Osteoblast (primary cell): ENCODE measurements around the gene DNAJB11. TPM values are rescaled to one million over a fixed set of nuclear protein-coding genes. Genes with fewer than 3 reads are reported as not detected.

Experiments used
- DNase-seq: peaks from one replicate; pipeline ENCODE4 v3.0.0; 2011; ENCODE audit warnings: low spot score, mixed read lengths; ENCODE audit not compliant: insufficient read length; ENCODE audit errors: missing footprints
- H2AFZ ChIP-seq: 2 replicates; pipeline ENCODE4 v1.6.0; 2011; ENCODE audit warnings: mild to moderate bottlenecking, low read length
- H3K27ac ChIP-seq: 2 replicates; pipeline ENCODE4 v1.5.1; 2011; ENCODE audit warnings: mild to moderate bottlenecking, low read depth, low read length, moderate library complexity
- H3K27me3 ChIP-seq: 2 replicates; pipeline ENCODE4 v1.6.0; 2012; ENCODE audit warnings: mild to moderate bottlenecking, control low read depth, inconsistent platforms, low read length, moderate library complexity; ENCODE audit not compliant: insufficient read depth
- H3K36me3 ChIP-seq: 2 replicates; pipeline ENCODE4 v1.5.1; 2011; ENCODE audit warnings: mild to moderate bottlenecking, low read length, control low read depth, moderate library complexity; ENCODE audit not compliant: insufficient read depth
- H3K4me1 ChIP-seq: 2 replicates; pipeline ENCODE4 v1.5.1; 2011; ENCODE audit warnings: mild to moderate bottlenecking, low read length, control low read depth, moderate library complexity; ENCODE audit not compliant: insufficient read depth
- H3K4me2 ChIP-seq: 2 replicates; pipeline ENCODE4 v1.6.0; 2011; ENCODE audit warnings: mild to moderate bottlenecking, low read length; ENCODE audit not compliant: insufficient read depth
- H3K4me3 ChIP-seq: fragments of 200-600 bp; sonication (generic); 3 replicates; pipeline ENCODE4 v1.5.1; 2012; ENCODE audit warnings: mild to moderate bottlenecking, low read length, inconsistent platforms; ENCODE audit not compliant: insufficient read depth
- H3K79me2 ChIP-seq: 2 replicates; pipeline ENCODE4 v1.6.0; 2012; ENCODE audit warnings: mild to moderate bottlenecking, low read length, control low read depth, inconsistent platforms; ENCODE audit not compliant: insufficient read depth
- H3K9me3 ChIP-seq: 2 replicates; pipeline ENCODE4 v1.5.1; 2011; ENCODE audit warnings: low read depth, low read length, control low read depth
- H4K20me1 ChIP-seq: 2 replicates; pipeline ENCODE4 v1.6.0; 2012; ENCODE audit warnings: mild to moderate bottlenecking, low read length, control low read depth; ENCODE audit not compliant: insufficient read depth
- total RNA-seq: library from RNA; depleted of rRNA; stranded (reverse); fragments of >200 nt; gene quantifications from 2 replicates; pipeline ENCODE4 v1.2.3, GENCODE V29; 2012
- TF ChIP-seq, protein P1 (sequence below): IDR thresholded peaks from 2 replicates; pipeline ENCODE4 v1.5.1; 2011; ENCODE audit warnings: mild to moderate bottlenecking, low read depth, low read length, moderate library complexity; ENCODE audit errors: extremely low read depth

The DNAJB11 gene
- total RNA-seq, 1 donor = 35.8 TPM

DNA sequence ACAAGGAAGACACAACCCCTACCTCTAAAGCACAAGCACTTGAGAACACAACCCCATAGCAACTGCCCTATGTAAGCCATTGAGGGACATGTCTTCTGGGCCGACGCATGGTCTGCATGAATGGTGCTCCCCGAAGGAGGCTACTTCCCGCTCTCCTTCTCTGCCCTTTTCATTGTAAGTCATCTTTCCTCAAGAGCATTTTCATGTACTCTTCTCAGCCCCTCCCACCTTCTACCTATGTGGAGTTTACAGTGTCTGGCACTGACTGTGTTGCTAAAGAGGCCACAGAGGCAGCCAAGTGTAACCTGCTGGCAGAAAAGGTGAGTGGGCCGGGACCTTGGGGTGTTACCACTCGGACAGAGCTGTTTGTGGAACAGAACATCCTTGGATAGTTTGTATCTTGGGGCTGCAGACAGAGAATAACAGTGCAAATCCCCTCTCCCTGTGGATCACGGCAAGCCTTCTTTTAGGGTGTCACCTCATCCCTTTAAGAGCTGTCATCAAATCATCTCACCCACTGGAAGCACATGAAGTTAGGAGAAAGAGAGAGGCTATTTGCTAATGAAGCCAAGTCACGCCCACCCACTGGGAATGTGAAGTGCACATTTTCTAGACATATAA is 47.9 kb downstream of the DNAJB11 start:
- Histone ChIP-seq H3K4me1 (peaks cover 6% of the 10 kb centered on the region), H3K79me2 (no peaks in the 10 kb centered on the region), H3K27ac (no peak overlapping the region), H3K9me3 (no peaks in the 10 kb centered on the region), H4K20me1 (no peaks in the 10 kb centered on the region), H3K4me3 (no peak overlapping the region), H3K27me3 (peaks cover 27% of the 10 kb centered on the region), H2AFZ (no peak overlapping the region), H3K36me3 (no peaks in the 10 kb centered on the region), H3K4me2 (no peak overlapping the region)
- DNase-seq = no peak
- TF ChIP-seq, protein P1, sequence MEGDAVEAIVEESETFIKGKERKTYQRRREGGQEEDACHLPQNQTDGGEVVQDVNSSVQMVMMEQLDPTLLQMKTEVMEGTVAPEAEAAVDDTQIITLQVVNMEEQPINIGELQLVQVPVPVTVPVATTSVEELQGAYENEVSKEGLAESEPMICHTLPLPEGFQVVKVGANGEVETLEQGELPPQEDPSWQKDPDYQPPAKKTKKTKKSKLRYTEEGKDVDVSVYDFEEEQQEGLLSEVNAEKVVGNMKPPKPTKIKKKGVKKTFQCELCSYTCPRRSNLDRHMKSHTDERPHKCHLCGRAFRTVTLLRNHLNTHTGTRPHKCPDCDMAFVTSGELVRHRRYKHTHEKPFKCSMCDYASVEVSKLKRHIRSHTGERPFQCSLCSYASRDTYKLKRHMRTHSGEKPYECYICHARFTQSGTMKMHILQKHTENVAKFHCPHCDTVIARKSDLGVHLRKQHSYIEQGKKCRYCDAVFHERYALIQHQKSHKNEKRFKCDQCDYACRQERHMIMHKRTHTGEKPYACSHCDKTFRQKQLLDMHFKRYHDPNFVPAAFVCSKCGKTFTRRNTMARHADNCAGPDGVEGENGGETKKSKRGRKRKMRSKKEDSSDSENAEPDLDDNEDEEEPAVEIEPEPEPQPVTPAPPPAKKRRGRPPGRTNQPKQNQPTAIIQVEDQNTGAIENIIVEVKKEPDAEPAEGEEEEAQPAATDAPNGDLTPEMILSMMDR = no peak

DNA sequence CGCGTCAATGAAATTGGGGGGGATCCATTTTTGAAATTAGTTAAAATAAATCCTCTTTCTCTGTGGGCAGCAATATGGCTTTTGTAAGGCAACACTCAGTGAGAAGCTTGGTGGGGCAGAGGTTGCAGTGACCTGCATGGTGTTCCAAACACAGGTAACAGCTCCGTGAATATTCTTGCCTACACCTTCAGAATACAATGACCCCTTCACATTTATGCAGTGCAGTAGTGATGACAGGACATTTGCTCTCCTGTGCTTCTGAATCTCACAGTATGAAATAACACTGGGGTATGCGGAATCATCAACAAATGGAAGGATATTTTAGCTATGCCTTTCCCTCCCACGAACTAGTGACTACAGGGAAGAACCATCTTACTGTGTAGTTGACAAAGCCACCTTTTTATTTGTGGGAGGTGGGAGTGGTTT is 49.3 kb downstream of the DNAJB11 start:
- Histone ChIP-seq H2AFZ (no peak overlapping the region), H3K4me1 (peaks cover 6% of the 10 kb centered on the region), H3K79me2 (no peaks in the 10 kb centered on the region), H3K27me3 (peaks cover 15% of the 10 kb centered on the region), H3K36me3 (no peaks in the 10 kb centered on the region), H3K4me2 (no peak overlapping the region), H3K9me3 (no peaks in the 10 kb centered on the region), H4K20me1 (no peaks in the 10 kb centered on the region), H3K4me3 (no peak overlapping the region), H3K27ac (no peak overlapping the region)
- no peak for DNase-seq
- TF ChIP-seq, protein P1 = no peak

DNA sequence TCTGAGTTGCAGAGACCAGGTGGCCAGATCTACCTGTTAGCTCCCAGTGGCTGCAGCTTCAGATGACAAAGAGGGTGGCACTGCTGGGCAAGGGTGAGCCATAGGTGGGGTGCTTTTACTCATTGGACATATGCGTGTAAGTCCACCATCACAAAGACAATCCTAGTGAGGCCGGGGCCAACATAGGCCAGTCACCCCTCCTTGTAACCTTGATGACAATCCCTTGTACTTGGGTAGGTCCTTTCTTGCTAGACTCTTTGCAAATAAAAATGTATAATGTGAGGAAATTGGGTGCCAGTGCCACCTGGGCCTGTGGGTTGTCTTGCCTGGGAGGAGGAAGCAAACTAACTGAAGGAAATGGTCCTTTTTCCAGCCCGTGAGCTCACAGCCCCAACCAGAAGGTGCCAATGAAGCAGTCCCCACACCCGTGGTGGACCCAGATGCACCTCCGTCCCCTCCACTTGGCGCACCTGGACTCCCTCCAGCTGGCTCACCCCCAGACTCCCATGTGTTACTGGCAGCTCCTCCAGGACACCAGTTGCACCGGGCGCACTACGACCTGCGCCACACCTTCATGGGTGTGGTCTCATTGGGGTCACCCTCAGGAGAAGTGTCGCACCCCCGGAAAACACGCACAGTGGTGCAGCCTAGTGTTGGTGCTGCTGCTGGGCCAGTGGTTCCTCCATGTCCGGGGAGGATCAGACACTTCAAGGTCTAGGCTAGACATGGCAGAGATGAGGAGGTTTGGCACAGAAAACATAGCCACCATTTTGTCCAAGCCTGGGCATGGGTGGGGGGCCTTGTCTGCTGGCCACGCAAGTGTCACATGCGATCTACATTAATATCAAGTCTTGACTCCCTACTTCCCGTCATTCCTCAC is 49.9 kb downstream of the DNAJB11 start:
- H3K79me2 ChIP-seq = no peaks in the 10 kb centered on the region

More for the DNA sequence above, 49.9 kb downstream of the DNAJB11 start:
- no peaks in the 10 kb centered on the region for H4K20me1 ChIP-seq
- no peak overlapping the region for H3K4me3 ChIP-seq
- no peaks in the 10 kb centered on the region for H3K36me3 ChIP-seq
- peaks cover 15% of the 10 kb centered on the region for H3K27me3 ChIP-seq
- H3K4me2 ChIP-seq = no peak overlapping the region
- H3K9me3 ChIP-seq = no peaks in the 10 kb centered on the region
- TF ChIP-seq, protein P1 = no peak
- H3K27ac ChIP-seq = no peak overlapping the region
- H2AFZ ChIP-seq = no peak overlapping the region
- DNase-seq = no peak
- peaks cover 6% of the 10 kb centered on the region for H3K4me1 ChIP-seq
